Epithelial cell of esophagus (primary cell): ENCODE measurements around the gene TIMM44.

Source experiments
- DNase-seq: peaks from one replicate; pipeline ENCODE4 v3.0.0; 2010; ENCODE audit warnings: low read depth
- H3K4me3 ChIP-seq: 2 replicates; pipeline ENCODE4 v1.5.1; 2011; ENCODE audit warnings: mild to moderate bottlenecking, low read length, control low read depth
- CTCF ChIP-seq: IDR thresholded peaks from 2 replicates; pipeline ENCODE4 v1.5.1; 2011; ENCODE audit warnings: low read depth, mild to moderate bottlenecking, low read length, control low read depth, inconsistent platforms; ENCODE audit not compliant: insufficient read depth; ENCODE audit errors: missing control alignments

TIMM44 gene

GRCh38 chr19:7969555-7969939 lies 26.1 kb upstream of the TIMM44 start:
- no peak for DNase-seq
- H3K4me3 ChIP-seq, result no peak overlapping the region
- TF ChIP-seq CTCF, result no peak

- no peak for TF ChIP-seq CTCF
- H3K4me3 ChIP-seq, result no peak overlapping the region
- no peak for DNase-seq
Observed at GRCh38 chr19:7968796-7969554, 25.5 kb upstream of the TIMM44 start.

- no peak for TF ChIP-seq CTCF
- H3K4me3 ChIP-seq, result no peak overlapping the region
Observed at GRCh38 chr19:7968008-7968795, 24.7 kb upstream of the TIMM44 start.

GRCh38 chr19:7965921-7966665 lies 22.6 kb upstream of the TIMM44 start:
- TF ChIP-seq CTCF, result no peak
- no peak for DNase-seq
- H3K4me3 ChIP-seq, result no peak overlapping the region

More at GRCh38 chr19:7968008-7968795, 24.7 kb upstream of the TIMM44 start:
- DNase-seq, result no peak

GRCh38 chr19:7965259-7965841 lies 21.9 kb upstream of the TIMM44 start:
- no peak for TF ChIP-seq CTCF
- H3K4me3 ChIP-seq, result no peak overlapping the region
- peak; percentile 22 for DNase-seq

- no peak for DNase-seq
- no peak for TF ChIP-seq CTCF
- H3K4me3 ChIP-seq, result no peak overlapping the region
Observed at GRCh38 chr19:7963566-7963965, 20.1 kb upstream of the TIMM44 start.
